Measurements from ENCODE around the gene KRTAP10-4.
"Not testable (repeated sequence)": the region's sequence is repeated elsewhere in the genome, so short reads cannot be mapped to it uniquely, and the experiment has no call there.

Gene KRTAP10-4

DNA sequence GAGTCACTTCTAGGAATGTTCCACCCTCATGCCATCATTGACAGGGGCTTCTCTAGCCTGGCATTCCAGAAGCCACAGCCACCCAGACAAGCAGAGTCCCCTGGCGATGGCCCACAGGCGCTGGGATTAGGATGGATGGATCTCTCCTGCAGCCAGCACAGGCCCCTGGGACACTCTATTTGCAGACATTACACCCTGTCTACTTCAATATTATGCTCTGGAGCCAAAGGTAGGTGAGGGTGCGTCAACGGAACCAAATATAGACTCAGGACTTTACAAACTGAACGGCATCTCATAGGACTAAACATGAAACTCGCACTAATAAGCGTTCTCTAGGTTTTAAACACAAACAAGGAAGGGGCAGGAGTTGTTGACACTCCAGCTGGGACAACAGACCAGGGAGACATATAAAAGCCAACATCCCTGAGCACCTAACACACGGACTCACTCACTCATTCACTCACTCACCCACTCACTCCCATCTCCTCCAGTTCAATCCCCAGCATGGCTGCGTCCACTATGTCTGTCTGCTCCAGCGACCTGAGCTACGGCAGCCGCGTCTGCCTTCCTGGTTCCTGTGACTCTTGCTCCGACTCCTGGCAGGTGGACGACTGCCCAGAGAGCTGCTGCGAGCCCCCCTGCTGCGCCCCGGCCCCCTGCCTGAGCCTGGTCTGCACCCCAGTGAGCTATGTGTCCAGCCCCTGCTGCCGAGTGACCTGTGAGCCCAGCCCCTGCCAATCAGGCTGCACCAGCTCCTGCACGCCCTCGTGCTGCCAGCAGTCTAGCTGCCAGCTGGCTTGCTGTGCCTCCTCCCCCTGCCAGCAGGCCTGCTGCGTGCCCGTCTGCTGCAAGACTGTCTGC is 26.8 kb downstream of the KRTAP10-4 start, which contains the start of gene KRTAP10-7:
KRTAP10-7 (plus strand) TSS at position 480 of the 861 bp plus-strand sequence; CDS start at position 505, 25 bp downstream.
- ATAC-seq, DNase-seq: not testable (repeated sequence)

DNA sequence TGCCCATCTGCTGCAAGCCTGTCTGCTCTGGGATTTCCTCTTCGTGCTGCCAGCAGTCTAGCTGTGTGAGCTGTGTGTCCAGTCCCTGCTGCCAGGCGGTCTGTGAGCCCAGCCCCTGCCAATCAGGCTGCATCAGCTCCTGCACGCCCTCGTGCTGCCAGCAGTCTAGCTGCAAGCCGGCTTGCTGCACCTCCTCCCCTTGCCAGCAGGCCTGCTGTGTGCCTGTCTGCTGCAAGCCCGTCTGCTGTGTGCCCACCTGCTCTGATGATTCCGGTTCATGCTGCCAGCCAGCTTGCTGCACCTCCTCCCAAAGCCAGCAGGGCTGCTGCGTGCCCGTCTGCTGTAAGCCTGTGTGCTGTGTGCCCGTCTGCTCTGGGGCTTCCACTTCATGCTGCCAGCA is 27.6 kb downstream of the KRTAP10-4 start:
- DNase-seq, ATAC-seq: not testable (repeated sequence)

DNA sequence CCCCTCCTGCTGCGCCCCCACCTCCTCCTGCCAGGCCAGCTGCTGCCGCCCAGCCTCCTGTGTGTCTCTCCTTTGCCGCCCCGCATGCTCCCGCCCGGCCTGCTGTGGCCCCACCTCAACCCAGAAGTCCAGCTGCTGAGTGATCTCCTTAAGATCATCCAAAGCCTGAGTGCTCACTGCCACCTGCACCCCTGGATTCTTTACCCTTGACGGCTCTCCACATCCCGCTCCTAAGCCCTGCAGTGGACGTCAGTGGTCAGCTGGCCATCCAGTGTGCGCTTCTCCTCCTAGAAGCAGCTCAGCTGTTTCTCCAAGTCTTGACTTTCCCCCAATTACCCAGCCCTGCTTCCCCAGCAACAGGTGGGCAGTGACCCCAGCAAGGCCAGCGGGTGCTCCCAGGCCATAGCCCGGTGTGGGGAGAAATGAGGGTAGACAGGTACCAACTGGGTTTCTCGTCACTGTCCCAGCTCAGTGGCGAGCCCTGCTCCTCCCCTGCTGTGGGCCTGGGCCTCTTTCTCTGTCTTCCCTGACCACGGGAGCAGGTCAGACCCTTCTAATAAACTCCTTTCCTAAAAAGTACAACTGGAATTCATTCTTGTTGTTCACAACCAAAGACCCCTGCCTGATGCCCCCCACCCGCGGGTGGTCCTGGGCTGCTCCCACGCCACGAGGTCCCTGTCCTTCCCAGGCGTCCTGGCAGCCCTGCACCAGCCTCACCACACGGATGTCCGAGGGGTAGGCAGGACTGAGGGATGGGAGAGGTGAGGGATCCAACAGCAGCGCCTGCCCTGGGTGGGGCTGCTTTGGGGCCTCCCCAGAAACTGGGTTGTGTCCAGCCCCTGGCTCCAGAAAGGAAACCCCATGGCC is 28.3 kb downstream of the KRTAP10-4 start:
- DNase-seq = no peak
- ATAC-seq = no peak

DNA sequence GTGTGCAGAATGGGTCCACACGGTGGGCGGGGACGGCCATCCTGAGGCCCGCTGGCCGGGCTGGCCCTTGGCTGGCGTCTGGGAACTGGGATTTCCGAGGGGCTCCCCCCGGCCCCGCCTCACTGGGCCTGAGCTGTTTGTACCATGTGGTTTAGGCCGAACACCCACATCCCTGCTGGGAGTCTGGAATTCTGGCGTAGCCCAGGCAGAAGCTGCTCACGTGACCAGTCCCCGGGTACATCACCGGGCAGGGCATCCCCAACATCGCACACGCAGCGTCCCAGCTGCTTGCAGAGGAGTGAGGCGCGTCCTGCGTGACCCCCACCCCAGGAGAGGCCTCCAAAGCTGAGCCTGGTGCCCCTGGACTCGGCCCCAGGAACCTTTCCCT is 28.9 kb downstream of the KRTAP10-4 start:
- ATAC-seq = no peak
- no peak for DNase-seq

DNA sequence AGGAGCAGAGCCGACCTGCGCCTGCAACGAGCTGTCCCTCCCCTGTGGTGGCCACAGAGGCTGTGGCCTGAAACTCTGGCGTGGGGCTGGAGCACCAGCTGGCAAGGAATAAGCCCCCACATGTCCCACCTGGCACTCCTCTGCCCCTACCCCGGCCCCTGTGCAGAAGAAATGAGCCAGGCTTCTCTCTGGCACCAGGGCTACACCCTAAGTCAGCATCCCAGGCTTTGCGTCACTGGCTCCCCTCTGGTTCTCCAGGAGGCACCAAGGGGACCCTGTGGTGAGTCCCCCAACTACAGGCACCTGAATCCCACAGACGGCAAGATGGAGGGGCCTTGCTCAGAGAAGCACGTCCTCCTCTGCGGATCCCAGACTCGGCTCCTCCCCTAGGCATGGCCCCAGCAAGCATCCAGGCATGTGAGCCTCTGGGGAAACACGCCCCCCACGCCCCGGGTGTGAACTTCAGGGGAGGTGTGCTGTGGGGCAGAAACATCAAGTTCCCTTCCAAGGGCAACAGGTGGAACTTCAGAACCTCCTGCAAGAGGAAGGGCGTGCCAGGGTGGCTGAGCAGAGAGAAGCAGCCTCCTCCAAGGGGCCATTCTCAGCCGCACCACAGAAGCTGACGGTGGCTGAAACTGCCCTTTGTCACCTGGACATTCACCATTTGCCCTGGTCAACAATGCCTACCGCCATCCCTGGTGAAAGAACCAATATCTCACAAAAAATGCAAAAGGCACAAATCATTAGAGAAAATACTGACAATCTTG is 29.8 kb downstream of the KRTAP10-4 start:
- no peak for DNase-seq
- ATAC-seq = no peak

DNA sequence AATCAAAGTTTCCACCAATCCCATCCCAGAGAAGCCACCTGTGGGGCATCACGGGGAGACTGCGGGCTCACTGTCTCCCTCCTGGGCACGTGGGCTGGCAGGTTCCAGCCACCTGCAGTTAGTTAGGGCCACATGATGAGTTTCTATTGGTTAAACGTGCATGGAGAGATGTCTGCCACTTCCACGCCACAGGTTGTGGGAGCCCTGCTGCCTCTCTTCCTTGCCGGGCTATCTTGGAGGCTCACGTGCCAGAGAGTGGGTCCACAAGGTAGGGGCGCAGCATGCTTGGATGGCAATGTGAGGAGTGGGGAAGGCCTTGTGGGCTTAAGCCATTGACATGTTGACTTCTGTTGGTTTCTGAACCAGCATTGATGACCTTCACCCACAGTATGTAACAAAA is 30.4 kb downstream of the KRTAP10-4 start:
- DNase-seq (no peak), ATAC-seq (no peak)

DNA sequence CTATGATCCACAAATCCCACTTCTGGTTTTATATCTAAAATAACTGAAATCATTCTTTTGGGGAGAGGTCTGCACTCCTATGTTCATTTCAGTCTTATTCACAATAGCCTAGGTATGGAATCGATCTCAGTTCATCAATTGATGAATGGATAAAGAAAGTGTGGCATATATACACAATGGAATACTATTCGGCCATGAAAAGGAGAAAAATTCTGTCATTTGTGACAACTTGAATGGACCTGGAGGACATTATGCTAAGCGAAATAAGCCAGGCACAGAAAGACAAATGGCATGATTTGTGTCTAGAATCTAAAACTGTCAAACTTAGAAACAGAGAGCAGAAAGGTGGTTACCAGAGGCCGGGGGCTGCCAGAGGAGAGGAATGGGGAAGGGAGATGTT is 33.0 kb downstream of the KRTAP10-4 start:
- DNase-seq (no peak), ATAC-seq (no peak)

DNA sequence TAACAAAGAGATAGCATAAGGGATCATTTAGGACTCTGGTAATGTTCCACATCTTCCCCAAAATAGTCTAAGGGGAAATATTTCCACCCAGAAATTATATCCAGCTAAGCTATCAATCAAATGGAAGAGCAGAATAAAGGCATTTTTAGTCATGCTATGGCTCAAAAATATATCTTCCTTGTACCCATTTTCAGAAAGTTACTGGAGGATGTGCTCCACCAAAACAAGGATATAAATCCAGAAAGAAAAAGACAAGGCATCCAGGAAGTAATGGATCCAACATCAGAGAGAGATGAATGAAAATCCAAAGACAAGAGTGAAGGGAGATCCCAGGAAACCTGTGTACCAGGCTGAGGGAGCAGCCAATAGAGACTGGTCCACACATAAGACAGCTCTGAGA is 35.7 kb downstream of the KRTAP10-4 start:
- ATAC-seq (no peak), DNase-seq (no peak)

DNA sequence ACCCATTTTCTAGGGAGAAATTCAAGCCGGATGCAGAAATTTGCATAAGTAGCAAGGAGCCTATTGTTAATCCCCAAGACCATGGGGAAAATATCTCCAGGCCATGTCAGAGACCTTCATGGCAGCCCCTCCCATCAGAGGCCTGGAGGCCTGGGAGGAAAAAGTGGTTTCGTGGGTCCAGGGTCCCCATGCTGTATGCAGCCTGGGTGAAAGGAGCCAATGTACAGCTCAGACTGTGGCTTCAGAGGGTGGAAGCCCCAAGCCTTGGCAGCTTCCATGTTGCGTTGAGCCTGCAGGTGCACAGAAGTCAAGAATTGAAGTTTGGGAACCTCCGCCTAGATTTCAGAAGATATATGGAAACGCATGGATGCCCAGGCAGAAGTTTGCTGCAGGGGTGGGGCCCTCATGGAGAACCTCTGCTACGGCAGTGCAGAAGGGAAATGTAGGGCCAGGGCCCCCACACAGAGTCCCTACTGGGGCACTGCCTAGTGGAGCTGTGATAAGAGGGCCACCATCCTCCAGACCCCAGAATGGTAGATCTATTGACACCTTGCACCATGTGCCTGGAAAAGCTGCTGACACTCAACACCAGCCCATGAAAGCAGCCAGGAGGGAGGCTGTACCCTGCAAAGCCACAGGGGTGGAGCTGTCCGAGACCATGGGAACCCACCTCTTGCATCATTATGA is 36.8 kb downstream of the KRTAP10-4 start:
- DNase-seq, ATAC-seq: not testable (repeated sequence)

DNA sequence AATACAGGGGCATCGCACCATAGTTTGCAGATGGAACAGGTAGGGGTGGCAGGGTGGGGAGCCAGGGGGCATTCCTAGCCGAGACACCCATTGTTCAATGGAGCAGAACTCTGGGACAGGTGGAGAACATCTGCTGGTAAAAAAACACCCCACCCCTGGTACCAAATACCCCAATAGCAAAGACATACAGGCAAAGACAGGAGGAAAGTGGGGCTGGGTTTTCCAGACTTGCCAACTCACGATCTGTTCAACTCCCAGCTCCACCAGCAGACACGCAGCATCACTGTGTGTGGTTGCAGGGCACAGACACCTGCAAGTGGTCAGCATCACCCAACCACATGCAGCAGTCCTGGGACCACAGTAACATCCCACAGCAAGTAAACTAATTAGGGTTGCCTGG is 38.0 kb downstream of the KRTAP10-4 start:
- DNase-seq (no peak), ATAC-seq (no peak)

DNA sequence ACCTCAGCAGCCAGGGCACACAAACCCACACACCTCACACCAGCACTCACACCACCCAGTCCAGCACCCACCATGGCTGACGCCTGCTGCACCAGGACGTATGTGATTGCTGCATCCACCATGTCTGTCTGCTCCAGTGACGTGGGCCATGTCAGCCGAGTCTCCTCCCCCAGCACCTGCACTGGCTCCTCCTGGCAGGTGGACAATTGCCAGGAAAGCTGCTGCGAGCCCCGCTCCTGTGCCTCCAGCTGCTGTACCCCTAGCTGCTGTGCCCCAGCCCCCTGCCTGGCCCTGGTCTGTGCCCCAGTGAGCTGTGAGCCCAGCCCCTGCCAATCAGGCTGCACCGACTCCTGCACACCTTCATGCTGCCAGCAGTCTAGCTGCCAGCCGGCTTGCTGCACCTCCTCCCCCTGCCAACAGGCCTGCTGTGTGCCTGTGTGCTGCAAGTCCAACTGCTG is 38.5 kb downstream of the KRTAP10-4 start, which contains the start of gene KRTAP10-8:
KRTAP10-8 (plus strand) TSS at position 51 of the 458 bp plus-strand sequence; CDS start at position 73, 22 bp downstream.
- ATAC-seq = no peak

DNA sequence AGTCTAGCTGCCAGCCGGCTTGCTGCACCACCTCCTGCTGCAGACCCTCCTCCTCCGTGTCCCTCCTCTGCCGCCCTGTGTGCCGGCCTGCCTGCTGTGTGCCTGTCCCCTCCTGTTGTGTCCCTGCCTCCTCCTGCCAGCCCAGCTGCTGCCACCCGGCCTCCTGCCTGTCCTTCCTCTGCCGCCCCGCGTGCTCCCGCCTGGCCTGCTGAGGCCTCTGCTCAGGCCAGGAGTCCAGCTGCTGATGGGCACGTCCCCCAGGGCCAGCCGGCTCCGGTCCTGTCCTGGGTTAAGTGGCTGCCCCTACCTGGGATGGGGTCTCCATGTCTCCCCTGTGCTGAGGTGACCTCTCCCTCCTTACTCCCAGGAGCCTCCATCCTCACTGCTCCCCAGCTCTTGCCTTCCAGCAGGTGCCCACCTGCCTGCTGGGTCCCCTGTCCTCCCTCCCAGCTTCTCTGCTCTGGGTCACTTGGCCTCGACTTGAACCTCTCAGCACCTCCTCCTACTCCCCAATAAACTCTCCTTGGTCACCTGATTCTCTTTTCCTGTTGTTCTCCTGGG is 39.2 kb downstream of the KRTAP10-4 start:
- DNase-seq (no peak), ATAC-seq (no peak)

More for the DNA sequence above, 38.5 kb downstream of the KRTAP10-4 start, which contains the start of gene KRTAP10-8:
- no peak for DNase-seq

DNA sequence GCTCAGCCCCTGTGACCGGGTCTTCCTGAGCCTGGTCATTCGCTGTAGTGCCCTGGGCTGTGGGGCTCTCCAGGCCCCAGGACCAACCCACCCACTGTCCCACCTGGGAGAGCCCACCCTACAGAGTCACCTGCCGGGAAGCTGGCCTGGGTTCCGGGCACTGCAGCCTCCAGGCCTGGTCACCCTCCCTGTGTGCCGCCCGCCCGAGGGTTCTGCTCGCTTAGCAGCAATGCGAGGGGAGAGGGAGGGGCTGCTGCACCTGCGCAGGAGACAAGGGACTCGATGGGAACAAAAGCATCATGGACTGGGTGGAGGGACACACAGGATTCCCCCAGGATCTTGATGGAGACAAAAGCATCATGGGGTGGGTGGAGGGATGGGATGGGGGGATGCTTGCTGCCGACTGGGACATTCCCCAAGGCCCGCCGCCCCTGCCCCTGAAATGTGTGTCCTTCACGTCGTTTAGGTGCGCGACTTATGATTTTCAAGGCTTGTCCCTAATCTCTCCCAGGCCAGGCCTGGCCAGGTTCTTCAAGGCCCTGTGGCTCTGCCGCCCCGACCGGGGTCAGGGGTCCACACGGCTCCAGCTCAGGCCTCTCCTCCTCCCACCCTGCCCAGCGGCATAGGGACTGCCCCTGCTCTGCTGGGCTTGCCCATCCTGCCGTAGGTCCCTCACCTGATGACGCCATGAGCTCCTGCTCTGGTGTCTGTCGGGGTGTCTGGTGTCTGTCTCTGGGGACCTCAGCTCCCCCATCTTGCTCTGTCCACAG is 40.0 kb downstream of the KRTAP10-4 start:
- ATAC-seq (no peak), DNase-seq (no peak)

DNA sequence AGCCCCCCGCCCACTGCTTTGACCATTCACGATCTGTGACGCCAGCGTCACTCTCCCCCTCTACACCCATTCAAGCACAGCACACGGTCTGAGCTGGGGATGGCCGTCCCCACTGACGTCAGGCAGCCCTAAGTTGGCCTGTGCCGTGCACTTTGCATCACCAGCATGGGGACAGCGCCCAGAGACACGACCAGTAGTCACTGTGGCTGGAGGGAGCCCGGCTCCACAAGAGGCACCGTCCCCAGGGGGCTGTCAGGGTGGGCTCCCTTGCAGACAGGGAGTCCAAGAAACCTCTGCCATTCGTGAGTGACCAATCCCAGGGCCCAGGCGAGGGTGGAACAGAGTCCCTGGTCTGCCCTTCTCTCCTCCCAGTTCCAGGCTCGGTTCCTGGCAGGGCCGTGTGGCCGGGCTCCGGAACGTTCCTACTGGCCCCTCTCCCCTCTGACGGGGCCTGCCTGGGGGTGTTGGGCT is 40.7 kb downstream of the KRTAP10-4 start:
- DNase-seq = no peak
- no peak for ATAC-seq

DNA sequence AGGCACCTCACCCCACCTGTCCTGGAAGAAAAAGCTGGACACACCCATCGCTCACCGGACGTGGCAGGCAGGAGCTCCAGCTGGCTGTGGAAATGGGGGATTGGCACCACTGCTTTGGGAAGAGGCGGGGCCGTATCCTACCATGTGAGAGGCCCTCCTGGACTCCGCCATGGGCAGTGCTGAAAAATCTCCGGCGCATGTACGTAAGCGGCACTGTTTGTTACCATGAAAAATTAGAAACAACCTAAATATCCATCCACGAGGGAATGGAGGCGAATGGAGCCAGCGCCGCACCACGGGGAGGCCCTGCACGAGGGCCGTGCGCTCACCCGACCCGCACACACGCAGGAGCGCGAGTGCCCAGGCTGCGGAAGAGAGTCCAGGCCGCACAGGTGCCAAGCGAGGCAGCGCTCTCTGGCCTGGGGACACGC is 41.4 kb downstream of the KRTAP10-4 start:
- no peak for DNase-seq
- no peak for ATAC-seq

DNA sequence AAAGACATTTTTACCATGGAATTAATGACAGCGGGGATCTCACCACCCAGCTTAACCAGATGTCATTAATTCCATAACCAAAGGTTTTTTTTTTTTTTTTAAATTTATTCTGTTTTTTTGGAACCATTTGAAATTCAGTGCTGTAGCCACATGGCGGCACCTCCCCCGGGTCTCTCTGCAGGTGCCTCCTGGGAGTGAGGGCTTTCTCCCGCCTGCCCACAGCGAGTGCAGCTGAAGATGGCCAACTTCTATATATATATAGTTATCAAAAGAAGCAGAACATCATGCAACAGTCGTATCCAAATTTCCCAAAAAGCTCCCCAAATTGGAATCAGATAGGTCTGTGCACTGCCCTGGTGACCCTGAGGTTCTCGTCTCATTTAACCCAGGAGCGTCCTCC is 41.9 kb downstream of the KRTAP10-4 start:
- ATAC-seq = no peak
- no peak for DNase-seq

DNA sequence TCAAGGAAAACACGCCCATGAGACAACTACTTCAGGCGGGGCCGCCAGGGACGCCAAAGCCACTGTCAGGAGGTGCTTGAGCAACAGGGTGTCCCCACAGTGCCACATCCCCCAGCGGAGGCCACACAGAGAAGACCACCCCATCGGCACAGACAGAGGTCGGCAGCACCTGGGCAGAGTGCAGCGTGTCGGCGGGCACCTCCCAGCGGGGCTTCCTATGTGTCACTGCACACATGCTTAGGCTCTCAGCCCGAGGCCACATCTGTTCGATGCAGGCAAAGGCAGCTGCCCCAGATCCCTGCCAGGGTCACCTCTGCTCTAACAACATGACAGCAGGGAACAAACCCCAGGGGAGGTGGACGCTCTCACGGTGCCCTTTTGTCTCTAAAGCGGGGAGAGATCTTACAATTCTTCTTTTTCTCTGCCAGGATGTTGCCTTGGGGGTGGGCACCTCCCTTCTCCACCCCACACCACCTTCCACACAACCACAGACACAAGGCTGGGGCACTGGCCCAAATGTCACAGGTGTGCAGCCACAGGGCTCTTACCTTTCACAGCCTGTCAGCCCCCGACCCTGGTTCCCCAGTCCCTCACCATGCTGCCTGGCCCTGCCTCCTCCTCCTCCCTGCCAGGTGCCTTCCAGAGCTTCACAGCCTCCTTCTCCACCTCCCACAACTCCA is 42.5 kb downstream of the KRTAP10-4 start:
- no peak for ATAC-seq
- no peak for DNase-seq

DNA sequence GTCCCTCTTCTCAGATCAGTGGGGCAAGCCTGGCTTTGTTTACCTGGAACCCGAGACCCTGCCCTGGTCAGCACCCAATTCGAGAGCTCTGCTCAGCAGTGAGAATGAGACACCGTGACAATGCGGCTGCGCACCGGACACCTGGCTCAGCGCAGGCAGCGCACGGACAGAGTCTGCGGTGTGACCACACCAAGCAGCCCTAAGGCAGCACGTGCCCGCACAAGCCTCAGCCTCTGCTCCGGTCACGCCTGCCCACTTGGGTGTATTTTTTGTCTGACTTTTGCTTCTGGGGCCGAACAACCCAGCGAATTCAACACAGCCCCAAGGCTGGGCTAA is 43.0 kb downstream of the KRTAP10-4 start:
- ATAC-seq (no peak), DNase-seq (no peak)

DNA sequence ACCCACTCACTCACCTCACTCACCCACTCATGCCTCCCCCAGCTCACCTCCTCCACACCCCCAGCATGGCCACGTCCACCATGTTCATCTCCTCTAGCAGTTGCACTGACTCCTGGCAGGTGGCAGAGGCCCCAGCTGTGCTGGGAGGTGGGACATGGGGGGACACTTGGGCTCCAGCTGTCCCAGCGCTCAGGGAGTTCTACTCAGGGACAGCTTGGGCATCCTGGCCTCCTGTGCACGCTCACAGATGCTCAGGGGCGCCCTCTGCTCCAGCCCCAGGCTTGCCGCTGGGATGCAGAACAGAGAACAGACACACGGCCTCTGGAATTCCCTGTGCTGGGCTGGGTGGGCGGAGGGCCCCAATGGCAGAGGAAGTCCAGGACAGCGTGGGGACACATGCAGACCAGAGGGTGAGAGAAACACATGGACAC is 43.6 kb downstream of the KRTAP10-4 start:
- DNase-seq (no peak), ATAC-seq (no peak)

DNA sequence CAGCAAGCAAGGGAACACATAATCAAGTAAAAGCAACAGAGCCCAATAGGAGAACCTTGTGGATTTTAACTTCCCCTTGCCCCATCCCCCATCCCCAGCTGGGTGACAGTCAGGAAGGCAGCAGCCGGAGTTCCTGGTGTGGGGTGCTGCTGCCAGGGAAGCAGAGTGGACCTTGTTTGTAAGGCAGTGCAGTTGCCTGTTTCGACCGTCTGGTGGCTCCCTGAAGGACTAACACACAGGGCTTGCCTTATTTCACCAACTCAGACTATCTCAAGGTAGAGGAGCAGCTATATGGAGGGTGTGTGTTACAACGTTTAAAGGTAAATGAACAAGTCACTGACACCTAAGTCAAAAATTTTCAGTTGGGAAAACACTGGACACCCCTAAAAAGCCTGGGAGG is 45.0 kb downstream of the KRTAP10-4 start:
- no peak for ATAC-seq

More for the DNA sequence above, 45.0 kb downstream of the KRTAP10-4 start:
- no peak for DNase-seq

Data from stimulated activated naive CD8-positive, alpha-beta T cell treated with anti-CD3 and anti-CD28 coated beads, Interleukin-15, Interleukin-2, amounts not matched to agents 100 U/mL and 50 U/mL, for 24 hours (primary cell).